Cerebellar cortex (tissue), 1 donor: ENCODE measurements around the gene PLEKHH1.

ENCODE experiments used
- DNase-seq: peaks from one replicate; pipeline ENCODE4 v3.0.0-alpha.2; 2015; ENCODE audit warnings: low spot score

Gene PLEKHH1

DNA sequence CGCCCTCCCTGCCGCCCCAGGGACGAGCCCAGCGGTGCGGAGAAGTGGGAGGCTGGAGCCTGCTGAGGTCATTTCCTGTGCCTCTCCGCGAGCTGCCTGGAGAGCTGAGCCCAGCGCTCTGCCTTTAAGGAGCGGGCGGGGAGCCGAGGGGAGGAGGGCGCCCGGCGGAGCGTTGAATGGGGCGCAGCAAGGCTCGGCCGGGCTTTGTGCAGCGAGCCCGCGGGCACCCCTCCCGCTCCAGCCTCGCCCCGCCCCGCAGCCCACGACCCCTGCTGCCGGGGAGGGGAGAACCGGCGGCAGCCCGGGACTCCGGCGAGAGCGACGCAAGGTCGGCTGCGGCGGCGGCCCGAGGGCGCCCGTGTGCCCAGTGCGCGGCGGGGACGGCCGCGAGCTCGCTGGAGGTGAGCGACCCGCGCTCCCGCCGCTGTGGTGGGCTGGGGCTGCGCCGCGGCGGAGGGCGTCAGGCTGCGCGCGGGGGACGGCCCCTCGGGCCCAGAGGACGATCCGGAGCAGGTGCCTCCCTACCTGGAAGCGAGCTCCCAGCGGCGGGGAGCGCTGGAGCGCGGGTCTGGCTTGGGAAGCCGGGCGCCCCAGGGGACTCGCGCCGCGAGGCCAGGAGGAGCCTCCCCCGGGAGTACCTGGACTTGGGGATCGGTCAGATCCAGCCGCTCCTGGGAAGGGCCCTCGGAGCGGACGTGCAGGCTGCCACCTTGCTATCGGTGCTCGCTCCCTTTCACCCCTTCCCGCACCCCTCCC lies at the start of gene PLEKHH1:
PLEKHH1 (plus strand) TSS at position 293 of the 756 bp plus-strand sequence. CDS start 8,578 bp downstream, outside the sequence.
- peak; percentile 70 for DNase-seq

DNA sequence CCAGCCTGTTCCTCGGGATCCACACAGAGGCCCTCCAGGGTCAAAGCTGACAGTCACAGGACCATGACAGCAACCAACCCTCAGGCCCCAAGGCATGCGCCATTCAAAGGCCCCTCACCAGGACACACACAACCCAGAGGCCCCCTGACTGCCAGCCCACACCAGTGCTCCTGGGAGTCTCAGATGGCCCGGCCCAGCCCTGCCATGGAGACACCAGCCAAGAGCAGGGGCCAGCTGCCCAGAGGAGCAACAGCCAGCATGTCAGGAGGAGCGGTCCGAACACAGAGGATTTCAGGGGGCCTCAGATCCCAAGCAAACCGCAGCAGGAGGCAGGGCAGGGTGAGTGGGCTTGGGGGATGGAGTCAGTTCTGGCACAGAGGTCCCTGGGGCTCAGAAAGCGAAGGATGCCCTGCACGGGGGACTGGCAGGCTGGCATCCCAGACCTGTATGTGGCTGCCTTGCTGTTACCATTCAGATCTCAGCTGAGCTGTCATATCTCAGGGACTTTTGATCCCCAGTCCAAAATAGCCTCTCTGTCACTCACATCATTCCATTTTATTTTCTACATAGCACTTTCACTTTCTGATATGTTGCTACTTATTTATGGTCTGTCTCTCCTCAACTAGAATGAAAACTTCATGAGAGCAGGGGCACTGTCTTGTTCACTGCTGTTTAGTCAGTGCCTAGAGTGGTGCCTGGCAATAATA lies 49.4 kb upstream of the PLEKHH1 start:
- no peak for DNase-seq

DNA sequence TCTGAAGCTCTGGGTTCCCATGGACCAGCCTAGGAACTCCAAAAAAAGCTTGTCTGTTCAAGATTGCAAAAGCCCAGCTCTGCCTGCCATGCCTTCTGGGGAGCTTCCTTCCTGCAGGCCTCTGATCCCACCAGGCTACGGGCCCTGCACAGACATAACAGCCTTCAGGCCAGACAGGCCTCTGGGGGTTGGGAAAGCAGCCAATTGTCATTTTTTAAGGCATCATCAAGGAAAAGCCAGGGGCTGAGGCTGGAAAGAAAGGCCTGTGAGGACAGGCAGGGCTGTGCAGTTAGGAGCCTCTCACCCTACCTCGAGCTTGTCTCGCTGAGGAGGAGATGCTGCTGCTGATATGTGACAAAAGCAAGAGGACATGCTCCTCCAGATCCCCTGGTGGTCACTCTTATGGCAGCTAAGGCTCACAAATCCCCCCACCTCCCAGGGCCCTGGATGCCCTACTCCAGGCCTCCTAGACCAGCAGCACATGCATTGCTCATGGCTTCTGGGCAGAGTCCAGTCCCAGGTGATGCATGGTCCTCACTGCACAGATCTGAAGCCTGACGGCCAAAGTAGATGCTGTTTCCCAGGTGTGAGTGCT lies 47.5 kb upstream of the PLEKHH1 start:
- DNase-seq, result no peak

DNA sequence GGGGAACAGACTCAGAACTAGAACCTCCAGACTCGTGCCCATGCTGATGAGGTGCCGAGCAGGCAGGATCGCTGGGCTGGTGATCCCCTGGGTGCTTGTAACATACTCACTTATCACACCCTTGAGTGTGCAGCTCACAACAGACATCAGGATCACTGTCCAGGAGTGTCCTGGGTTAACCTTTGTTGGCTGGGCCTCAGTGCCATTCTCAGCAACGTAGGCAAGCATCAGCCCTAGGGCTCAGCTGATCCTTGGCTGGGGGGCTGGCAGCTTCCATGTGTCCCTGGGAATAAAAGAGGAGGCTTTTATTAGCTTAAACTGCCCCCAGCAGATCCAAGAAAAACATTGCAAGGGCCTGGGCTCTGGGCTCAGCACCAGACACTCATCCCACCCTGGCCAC lies 46.2 kb upstream of the PLEKHH1 start:
- no peak for DNase-seq

DNA sequence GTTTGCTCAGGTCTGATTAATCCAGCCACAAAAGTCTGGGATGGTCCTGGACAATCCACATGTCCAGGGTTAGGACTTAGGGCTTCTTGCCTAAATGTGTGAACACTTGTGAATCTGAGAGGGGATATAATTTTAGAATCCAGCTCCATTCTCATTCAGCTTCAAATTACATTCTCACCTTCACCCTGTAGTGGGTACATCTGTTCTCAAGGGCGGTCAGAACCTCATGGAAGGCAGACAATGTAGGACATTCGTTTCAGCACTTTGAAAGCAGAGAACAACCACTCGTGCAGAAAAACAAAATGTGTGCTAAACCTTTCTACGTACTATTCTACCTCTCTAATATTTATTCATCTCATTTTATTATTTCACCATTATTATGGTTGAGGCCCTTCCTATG lies 45.8 kb upstream of the PLEKHH1 start:
- DNase-seq, result no peak

DNA sequence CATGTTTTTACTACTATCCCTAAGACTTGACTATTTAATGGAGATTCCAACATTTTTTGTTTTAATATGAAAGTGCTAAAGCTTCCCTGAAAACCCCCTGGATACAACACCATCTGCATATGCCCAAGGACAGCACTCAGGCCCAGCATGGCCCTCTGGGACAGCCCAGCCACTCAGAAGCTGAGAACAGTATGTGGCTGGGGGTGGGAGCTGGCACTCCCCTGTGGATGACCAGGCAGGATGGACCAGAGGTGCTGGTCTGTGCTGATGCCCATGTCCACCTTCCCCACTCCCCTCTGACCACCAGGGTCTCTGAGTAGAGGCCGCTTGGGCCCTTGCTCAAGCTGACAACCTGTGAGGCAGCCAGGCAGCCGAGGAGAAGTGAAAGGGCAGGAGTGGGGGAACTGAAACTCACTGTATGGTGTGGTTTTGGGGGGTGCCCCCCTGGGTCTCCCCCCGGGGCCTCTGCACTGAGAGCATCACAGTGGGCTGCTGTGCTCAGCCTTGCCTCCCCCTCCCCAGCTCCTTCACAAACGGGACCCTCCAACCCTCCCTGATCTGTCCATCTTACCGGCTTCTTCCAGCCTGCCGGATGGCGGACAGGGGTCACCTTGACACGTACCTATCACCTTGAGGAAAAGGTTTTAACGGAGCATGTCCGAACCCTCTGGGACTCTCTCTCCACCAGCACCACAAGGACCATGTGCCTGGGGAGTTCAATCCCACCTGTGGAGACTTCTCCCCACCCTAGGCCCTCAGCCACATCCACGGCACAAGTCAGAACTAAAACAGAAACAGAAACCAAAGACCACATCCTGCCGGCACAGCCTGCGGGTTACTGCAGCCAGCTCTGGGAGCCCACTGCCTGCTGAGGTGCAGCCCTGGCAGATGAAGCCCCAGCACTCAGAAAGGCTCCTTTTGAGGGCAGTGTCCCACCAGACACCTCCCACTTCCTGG lies 44.9 kb upstream of the PLEKHH1 start, which contains the start of gene TMEM229B:
TMEM229B (minus strand) TSS at position 785 of the 957 bp plus-strand sequence. CDS start 14,798 bp downstream, outside the sequence.
- no peak for DNase-seq

DNA sequence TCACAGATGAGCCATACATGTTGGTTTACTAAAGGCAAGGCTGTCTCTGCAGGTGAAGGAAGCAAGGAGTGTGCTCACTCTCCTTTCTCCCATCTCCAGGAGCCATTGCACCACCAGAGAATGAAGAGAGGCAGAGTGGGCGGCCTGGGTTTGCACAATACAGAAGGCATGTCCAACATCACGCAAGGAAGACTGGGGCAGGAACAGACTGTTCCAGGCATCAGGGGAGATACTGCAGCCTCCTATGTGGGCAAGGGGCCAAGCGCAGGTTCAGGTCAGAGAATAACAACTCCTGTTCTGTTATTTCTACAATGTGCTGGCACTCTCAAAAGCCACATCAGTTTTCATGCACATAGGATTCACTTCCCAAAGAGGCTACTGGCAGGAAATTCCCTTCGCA lies 42.9 kb upstream of the PLEKHH1 start:
- peak; percentile 47 for DNase-seq

DNA sequence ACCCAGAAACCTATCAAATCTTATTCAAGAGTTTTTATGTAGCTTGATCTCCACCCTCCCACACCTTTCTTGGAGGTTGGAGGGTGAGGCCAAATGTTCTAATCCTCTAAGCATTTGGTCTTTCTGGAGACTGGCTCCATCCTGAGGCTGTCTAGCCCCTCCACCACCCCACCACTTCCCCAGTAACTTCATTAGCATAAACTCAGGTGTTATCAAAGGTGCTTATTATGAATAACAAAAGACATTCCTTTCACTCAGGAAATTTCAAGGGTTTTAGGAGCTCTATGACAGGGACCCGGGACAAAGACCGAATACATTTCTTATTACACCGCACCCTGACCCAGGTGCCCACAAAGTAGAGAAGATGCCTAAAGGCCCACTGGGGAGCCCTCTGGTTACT lies 41.8 kb upstream of the PLEKHH1 start:
- DNase-seq, result no peak

DNA sequence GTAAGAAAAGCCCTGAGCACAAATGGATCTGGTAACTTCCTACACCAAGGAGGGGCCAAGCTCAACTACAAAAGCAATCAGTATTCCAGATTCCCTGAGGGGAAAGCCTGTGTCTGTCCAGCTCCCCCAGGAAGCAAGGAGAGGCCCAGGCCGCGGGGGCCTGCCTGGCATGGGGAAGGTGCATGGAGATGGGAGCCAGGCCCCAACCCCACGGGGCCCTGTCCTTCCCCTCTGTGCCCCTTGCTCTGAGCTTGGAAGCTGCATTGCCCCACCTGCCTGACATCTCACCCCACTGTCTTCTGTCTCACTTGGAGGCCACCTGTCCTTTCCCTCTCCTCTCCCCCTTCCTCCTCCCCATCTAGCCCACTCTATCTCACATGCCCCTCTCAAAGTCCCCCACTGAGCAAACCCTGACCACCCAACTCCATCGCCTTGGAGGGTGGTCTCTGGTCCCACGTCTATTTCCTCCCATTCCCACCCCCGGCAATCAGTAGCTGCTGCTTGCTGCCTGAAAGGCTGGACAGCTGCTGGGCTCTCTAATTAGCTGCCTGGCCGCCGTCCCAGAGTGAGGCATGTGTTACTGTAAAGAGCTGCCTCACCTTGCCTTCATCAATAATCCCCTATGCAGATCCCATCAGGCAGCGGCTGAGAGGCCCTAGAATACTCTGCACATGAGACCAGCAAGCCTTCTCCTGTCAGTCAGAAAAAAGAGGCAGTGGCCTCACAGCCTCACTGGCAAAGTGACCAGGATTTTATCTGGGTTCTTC lies 41.2 kb upstream of the PLEKHH1 start:
- DNase-seq, result peak; percentile 72

DNA sequence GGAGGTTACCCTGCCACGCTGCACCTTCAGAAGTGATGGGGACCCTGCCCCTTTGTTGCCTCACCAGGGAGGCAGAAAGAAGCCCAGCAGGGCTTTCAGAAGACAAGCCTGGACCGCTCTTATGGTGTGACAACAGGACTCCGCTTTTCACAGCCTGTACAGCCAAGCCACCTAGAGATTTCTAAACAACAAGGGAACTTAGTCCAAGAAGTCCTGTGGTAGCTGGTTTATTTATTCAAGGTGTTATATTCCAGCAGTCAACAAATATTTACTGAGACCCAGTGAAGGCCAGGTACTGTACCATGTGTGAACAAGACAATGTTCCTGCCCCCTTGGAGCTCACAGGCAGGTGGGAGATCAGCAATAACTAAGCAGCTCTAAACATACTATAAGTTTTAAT lies 40.6 kb upstream of the PLEKHH1 start:
- DNase-seq, result no peak

DNA sequence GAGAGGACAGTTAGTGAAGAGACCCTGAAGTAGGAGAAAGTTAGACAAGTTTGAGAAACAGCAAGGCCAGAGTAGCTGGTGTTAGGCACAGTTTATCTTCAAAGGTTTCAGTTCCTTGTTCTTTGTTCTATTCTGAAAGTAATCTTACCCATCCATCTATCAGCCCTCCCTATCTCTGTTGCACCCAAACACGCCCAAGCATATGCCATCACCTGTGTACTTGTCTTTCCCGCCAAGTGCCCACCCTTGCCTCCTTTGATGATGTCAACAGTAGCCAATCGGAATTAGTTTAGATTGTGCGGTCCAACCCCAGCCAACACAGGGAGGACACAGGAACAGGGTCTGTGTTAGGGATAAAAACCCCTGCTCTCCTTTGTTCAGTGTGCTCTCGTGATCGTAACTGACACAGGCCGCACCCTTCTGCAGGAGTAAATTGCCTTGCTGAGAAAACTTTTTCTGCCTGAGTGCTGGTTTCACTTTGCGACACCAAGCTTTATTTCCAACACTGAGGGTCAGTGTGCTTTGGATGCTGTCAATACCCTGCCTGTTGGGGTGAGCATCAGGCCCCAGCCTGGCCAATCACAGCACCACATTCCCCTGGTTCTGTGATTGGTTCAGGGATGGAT lies 39.9 kb upstream of the PLEKHH1 start:
- no peak for DNase-seq

DNA sequence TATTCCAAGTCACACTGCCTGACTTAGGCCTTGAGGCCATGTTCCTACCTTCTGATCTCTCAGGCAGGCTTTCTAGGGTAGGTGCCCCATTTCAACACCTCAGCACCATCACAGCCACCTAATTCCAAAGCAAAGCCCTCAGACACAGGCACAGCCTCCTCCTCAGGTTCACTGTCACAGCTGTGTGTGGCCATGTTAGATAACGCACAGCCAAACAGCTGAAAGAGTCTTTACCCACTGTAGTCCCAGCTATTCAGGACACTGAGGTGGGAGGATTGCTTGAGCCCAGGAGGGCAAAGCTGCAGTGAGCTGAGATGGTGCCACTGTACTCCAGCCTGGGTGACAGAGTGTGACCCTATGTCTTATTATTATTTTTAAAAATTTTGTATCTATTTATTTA lies 37.3 kb upstream of the PLEKHH1 start:
- DNase-seq, result no peak

DNA sequence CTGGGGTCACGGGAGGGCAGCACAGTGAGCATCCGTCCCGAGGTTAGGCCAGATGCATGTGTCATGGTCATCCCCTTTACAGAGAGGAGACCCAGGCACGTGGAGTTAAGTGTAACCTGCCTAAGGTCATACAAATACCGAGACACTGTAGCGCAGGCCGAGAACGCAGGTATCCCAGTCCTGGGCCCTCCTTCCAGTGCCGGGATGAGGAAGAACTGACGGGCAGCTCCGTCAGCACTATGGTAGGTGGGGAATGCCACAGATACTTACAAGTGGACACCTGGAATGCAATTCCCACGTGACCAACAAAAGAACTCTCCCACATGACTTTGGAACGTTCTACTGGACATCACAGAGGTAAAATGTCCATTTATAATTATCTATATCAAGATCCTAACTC lies 35.9 kb upstream of the PLEKHH1 start:
- DNase-seq, result no peak

DNA sequence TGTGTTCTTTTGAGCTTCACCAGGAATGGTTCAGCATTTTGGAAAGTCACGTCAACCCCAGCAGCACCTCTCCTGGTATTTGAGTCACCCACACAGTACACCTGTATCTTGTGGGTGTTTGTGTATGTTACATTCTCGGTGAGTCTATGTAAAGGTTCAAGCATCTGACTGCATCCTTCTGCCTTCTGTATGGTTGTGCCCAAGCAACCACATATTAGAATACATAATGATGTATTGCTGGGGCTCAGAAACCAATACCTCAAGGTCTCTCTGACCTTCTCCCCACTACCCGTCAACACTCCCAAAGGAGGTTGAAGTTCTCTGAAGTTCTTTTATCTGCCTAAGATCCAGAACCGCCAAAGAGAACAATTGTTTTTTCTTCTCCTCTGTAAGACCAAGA lies 35.4 kb upstream of the PLEKHH1 start:
- no peak for DNase-seq

DNA sequence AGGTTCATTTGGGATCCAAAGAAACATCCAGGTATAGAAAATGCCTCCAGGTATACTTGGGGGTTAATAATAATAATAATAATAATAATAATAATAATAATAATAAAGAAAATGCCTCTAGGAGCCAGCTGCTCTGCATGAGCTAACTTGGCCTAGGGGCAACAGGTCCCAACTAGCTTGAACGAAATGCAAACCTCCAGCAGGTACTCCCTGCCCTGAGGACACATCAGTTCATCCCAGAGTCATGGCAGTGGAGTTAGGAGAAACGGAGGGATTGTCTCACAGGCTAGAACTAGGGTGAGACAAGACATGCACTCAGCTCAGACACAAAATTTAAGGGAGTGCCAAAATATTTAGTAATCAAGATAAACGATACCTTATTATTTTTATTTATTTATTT lies 32.1 kb upstream of the PLEKHH1 start:
- DNase-seq, result no peak

DNA sequence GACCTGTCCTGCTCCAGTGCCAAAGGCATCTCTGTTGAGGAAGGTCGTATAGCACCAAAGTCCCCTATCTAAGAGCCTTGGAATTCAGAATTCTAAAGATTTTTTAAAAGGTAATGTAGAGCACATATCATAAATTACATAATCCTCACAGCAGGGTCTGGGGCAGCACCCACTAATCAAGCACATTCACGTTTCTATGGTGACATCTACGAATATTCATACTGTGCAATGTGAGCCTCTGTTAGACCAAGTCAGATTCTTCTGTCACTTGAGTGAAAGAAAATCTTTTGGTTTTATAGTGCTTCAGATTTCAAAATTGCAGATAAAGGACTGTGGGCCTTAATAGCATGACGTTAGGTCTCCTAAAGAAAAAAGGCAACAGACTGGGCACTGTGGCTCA lies 31.4 kb upstream of the PLEKHH1 start:
- DNase-seq, result no peak

DNA sequence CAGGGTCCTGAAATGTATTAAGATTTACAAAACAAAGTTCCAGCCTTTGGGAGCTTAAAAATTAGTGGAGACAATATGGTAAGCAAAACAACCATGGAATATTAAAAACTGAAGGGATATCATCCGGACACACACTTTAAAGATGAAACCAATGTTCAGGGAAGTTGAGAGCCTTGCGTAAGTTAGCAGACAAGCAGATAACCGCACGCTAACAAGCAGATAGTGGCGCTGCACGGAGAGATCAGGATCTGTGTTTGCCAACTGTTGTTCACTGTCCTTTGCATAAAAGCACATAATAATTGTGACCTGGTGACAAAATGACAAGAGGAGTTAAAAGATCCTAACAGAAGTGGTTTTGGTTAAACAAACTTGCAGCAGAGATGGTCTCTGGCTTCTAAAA lies 30.2 kb upstream of the PLEKHH1 start:
- no peak for DNase-seq

DNA sequence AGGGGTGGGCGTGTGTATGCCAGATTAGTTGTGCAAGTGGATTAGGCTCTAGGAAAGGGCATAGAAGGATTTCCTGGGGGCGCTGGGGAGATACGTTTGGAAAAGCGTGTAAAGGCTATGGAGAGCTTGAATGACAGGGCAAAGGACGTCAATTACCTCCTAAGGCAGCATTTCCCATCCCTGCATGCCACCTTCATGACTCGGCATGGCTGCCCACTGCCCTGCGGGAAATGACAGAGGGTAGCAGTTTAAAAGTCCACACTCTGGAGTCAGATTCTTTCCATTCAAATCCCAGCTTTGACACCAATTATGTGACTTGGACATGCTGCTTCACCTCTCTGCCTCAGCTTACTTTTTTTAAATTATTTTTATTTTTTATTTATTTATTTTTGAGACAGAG lies 29.8 kb upstream of the PLEKHH1 start:
- no peak for DNase-seq

DNA sequence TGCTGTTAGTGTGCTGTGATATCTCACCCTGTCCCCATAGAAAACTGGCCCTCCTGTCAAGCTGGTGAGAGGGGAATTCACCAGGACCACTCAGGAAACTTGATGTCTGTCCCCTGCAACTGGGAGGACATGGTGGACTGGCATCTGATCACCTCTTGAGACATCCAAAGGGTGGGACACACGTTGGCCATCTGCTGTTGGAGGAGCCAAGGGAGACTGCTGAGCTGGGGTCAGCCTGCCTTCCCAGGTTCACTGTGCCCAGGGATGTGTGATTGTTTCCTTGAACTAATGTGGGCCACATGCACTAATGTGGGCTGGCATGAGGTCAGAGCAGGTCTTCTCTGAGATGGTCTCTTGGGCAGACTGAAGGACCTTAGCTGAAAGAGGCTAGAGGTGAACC lies 27.8 kb upstream of the PLEKHH1 start:
- no peak for DNase-seq

DNA sequence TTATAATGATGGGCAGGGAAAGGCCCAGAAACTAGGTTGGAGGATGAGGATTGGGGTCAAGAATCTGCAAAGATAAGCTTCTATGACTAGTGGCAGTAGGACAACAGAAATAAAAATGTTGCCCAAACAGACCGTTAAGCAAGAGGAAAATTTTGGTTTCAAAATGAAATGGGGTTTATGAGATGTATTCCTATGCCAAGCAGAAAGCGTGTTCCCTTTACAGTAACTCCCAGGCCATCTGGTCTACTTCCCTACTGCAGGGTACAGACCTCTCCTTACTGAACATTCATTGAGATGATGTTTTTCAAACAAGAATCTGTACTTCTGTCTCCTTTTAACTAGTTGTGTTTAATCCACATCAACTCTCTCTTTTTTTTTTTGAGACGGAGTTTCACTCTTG lies 24.1 kb upstream of the PLEKHH1 start:
- peak; percentile 56 for DNase-seq

DNA sequence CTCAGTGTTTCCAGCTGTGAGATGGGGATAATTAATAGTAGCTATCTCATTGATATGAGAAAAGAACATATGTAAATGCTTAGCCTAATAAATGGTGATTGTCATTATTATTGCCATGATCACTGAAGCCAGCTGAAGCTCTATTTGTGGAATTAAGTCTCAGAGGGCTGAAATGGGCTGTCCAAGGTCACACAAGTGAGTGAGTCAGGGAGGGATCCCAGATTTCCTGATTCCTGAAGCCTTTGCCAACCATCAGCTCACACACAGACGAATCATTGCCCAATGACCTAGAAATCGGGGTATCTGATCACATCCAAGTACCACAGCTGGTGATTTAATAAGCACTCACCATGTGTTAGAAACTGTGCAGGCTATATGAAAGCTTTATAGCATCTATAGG lies 23.0 kb upstream of the PLEKHH1 start:
- no peak for DNase-seq
